GM21360 (cell line): ENCODE results near the gene TRAF2.

ENCODE experiments used
- ATAC-seq: cut with Tn5 transposase; IDR thresholded peaks from one replicate; pipeline ENCODE4 v1.9.1; 2021; ENCODE audit warnings: mild to moderate bottlenecking, moderate library complexity; ENCODE audit not compliant: unreplicated experiment

Gene TRAF2

GRCh38 chr9:136934277-136934676 lies 48.0 kb downstream of the TRAF2 start:
- ATAC-seq: no peak

- no peak for ATAC-seq
Measured at GRCh38 chr9:136935651-136936050, 49.3 kb downstream of the TRAF2 start.

GRCh38 chr9:136936645-136937170 lies 50.4 kb downstream of the TRAF2 start:
- ATAC-seq: no peak

- ATAC-seq: no peak
Measured at GRCh38 chr9:136937186-136938001, 51.1 kb downstream of the TRAF2 start.

GRCh38 chr9:136939431-136939995 lies 53.2 kb downstream of the TRAF2 start:
- ATAC-seq: no peak

- no peak for ATAC-seq
Measured at GRCh38 chr9:136939996-136940525, 53.7 kb downstream of the TRAF2 start.

- ATAC-seq: no peak
Measured at GRCh38 chr9:136940526-136941230, 54.4 kb downstream of the TRAF2 start.

GRCh38 chr9:136941231-136942111 lies 55.2 kb downstream of the TRAF2 start:
- ATAC-seq: no peak

GRCh38 chr9:136942112-136942880 lies 56.0 kb downstream of the TRAF2 start:
- ATAC-seq: no peak

GRCh38 chr9:136942881-136943230 lies 56.5 kb downstream of the TRAF2 start:
- ATAC-seq: no peak

GRCh38 chr9:136943291-136944211 lies 57.2 kb downstream of the TRAF2 start:
- ATAC-seq: peak; percentile 10

GRCh38 chr9:136944212-136944518 lies 57.8 kb downstream of the TRAF2 start:
- peak; percentile 42 for ATAC-seq

- peak; percentile 73 for ATAC-seq
Measured at GRCh38 chr9:136944519-136945332, 58.4 kb downstream of the TRAF2 start, which contains the start of the genes C8G and FBXW5. TSS of gene C8G (plus strand) at chr9:136945243. CDS start at chr9:136945321, 78 bp downstream. TSS of gene FBXW5 (minus strand) at chr9:136944738. CDS start at chr9:136944083, 655 bp downstream.

- ATAC-seq: no peak
Measured at GRCh38 chr9:136945333-136946227, 59.3 kb downstream of the TRAF2 start.

- ATAC-seq: no peak
Measured at GRCh38 chr9:136946228-136947027, 60.1 kb downstream of the TRAF2 start.
